ENCODE data around the gene USP43.
"Not testable (repeated sequence)": the region's sequence is repeated elsewhere in the genome, so short reads cannot be mapped to it uniquely, and the experiment has no call there.

USP43 gene, protein sequence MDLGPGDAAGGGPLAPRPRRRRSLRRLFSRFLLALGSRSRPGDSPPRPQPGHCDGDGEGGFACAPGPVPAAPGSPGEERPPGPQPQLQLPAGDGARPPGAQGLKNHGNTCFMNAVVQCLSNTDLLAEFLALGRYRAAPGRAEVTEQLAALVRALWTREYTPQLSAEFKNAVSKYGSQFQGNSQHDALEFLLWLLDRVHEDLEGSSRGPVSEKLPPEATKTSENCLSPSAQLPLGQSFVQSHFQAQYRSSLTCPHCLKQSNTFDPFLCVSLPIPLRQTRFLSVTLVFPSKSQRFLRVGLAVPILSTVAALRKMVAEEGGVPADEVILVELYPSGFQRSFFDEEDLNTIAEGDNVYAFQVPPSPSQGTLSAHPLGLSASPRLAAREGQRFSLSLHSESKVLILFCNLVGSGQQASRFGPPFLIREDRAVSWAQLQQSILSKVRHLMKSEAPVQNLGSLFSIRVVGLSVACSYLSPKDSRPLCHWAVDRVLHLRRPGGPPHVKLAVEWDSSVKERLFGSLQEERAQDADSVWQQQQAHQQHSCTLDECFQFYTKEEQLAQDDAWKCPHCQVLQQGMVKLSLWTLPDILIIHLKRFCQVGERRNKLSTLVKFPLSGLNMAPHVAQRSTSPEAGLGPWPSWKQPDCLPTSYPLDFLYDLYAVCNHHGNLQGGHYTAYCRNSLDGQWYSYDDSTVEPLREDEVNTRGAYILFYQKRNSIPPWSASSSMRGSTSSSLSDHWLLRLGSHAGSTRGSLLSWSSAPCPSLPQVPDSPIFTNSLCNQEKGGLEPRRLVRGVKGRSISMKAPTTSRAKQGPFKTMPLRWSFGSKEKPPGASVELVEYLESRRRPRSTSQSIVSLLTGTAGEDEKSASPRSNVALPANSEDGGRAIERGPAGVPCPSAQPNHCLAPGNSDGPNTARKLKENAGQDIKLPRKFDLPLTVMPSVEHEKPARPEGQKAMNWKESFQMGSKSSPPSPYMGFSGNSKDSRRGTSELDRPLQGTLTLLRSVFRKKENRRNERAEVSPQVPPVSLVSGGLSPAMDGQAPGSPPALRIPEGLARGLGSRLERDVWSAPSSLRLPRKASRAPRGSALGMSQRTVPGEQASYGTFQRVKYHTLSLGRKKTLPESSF

DNA sequence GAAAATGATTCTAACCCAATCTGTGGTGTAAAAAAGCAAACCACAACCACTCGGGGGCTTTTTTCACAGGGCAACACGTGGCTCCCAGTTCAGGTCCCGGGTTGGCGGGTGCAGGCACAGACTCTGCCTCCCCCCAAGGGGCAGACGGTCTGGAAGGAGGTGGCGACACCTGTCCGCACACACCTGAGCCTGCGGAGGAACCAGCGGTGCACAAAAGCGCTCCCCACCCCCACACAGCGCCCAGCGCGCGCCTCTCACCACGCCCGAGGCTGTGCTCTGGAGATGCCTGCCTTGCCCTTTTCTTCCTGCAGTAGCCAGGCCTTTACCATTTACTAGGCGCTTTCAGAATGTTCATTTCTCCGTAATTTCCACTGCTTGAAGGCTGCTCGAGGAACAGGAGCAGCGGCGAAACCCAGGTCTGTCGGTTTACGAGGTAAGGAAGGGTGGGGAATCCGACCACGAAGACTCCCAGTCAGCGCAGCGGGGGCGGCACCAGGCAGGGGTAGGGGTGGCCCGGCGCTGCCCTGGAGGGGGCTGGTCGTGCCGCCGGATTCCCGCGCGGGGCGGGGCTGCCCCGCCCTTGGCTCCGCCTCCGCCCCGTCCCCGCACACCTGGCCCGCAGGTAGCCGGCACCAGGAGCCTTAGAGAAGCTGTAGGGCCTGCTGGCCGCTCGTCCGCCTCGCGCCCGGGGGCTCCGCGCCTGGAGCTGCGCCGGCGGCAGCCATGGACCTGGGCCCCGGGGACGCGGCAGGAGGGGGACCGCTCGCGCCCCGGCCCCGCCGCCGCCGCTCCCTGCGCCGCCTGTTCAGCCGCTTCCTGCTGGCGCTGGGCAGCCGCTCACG lies at the start of gene USP43:
TSS of gene USP43 (plus strand) at position 608 of the 842 bp plus-strand sequence. CDS start at position 724, 116 bp downstream.
- TF ChIP-seq, protein P1, sequence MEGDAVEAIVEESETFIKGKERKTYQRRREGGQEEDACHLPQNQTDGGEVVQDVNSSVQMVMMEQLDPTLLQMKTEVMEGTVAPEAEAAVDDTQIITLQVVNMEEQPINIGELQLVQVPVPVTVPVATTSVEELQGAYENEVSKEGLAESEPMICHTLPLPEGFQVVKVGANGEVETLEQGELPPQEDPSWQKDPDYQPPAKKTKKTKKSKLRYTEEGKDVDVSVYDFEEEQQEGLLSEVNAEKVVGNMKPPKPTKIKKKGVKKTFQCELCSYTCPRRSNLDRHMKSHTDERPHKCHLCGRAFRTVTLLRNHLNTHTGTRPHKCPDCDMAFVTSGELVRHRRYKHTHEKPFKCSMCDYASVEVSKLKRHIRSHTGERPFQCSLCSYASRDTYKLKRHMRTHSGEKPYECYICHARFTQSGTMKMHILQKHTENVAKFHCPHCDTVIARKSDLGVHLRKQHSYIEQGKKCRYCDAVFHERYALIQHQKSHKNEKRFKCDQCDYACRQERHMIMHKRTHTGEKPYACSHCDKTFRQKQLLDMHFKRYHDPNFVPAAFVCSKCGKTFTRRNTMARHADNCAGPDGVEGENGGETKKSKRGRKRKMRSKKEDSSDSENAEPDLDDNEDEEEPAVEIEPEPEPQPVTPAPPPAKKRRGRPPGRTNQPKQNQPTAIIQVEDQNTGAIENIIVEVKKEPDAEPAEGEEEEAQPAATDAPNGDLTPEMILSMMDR (IDR thresholded peaks at IDR 0.05; ENCODE audit: control extremely low read depth, extremely low read depth, low read depth, missing control alignments), result no peak
- ChIA-PET CTCF (no interaction called here), POLR2A (no interaction called here)
- peak; percentile 38 for DNase-seq (ENCODE audit: extremely low spot score)

DNA sequence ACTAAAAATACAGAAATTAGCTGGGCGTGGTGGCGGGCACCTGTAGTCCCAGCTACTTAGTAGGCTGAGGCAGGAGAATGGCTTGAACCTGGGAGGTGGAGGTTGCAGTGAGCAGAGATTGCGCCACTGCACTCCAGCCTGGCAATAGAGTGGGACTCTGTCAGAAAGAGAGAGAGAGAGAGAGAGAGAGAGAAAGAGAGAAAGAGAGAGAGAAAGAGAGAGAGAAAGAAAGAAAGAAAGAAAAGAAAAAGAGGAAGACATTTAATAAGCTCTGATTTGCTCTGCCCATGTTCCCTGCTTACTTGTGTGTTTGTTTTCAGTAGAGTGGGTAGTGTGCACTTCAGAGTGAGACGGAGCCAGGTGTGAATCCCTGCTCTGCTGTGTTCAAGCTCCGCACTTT lies 47.7 kb upstream of the USP43 start:
- CTCF ChIA-PET, result interaction anchor here (3.6 kb wide), 1 partner anchor 20 kb away, joined by 14 read pairs; the partner anchor contains the start of gene CFAP52
- DNase-seq (ENCODE audit: extremely low spot score); POLR2A ChIA-PET: not testable (repeated sequence)

DNA sequence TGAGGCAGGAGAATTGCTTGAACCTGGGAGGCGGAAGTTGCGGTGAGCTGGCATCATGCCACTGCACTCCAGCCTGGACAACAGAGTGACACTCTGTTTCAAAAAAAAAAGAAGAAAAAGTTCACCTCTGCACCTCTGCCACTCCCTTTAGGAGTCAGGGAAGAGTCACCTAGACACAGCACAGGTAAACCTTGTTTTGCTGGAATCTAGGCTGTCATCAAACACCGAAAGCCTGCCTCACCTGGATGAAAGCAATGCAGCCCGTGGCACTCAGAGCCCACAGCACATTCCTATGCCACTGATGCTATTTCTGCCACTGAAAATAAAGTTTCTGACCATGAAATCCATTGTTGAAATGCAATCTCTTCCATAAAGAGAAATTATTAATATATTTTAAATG lies 46.7 kb upstream of the USP43 start:
- DNase-seq (ENCODE audit: extremely low spot score), result no peak
- POLR2A ChIA-PET, result no interaction called here
- TF ChIP-seq, protein P1 (IDR thresholded peaks at IDR 0.05; ENCODE audit: control extremely low read depth, extremely low read depth, low read depth, missing control alignments), result no peak
- CTCF ChIA-PET, result no interaction called here

DNA sequence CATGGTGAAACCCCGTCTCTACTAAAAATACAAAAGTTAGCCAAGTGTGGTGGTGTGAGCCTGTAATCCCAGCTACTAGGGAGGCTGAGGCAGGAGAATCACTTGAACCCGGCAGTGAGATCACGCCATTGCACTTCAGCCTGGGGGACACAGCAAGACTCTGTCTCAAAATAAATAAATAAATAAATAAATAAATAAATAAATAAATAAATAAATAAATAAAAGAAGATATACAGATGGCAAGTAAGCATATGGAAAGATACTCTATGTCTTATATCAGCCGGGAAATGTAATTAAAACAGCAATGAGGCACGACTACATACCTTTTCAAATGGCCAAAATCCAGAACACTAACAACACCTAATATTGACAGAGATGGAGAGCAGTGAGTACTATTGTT lies 40.7 kb upstream of the USP43 start:
- POLR2A ChIA-PET; DNase-seq (ENCODE audit: extremely low spot score); CTCF ChIA-PET: not testable (repeated sequence)

DNA sequence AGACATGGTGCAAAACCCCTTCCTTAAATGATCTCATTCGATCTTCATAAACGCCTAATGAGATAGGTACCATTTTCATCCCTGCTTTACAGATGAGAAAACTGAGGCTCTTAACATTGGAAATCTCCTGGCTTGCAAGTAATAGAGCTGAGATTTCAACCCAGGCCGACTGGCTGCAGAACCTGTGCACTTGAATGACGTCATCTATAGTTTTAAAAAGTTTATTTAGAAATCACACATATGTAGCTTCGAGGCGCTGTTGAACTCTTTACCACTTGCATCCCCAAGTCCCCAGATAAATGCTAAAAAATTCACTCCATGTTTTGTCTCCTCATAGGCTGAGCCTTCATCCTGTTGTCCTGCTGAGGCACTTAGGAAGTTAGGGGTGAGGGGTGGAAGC lies 38.9 kb upstream of the USP43 start:
- TF ChIP-seq, protein P1 (IDR thresholded peaks at IDR 0.05; ENCODE audit: control extremely low read depth, extremely low read depth, low read depth, missing control alignments), result no peak
- ChIA-PET POLR2A (interaction anchor here (0.6 kb wide), 1 partner anchor 118 kb away, joined by 5 read pairs; no protein-coding TSS in a partner anchor), CTCF (no interaction called here)
- no peak for DNase-seq (ENCODE audit: extremely low spot score)

DNA sequence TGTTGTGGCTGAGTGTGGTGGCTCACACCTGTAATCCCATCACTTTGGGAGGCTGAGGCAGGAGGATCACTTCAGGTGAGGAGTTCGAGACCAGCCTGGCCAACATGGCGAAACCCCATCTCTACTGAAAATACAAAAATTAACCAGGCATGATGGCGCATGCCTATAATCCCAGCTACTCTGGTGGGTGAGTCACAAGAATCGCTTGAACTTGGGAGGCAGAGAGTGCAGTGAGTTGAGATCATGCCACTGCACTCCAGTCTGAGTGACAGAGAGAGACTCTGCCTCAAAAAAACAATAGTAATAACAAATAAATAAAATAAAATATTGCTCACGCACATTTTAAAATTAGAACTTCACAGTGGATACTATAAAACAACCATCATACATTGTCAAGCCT lies 38.3 kb upstream of the USP43 start:
- DNase-seq (ENCODE audit: extremely low spot score); CTCF ChIA-PET; POLR2A ChIA-PET: not testable (repeated sequence)

DNA sequence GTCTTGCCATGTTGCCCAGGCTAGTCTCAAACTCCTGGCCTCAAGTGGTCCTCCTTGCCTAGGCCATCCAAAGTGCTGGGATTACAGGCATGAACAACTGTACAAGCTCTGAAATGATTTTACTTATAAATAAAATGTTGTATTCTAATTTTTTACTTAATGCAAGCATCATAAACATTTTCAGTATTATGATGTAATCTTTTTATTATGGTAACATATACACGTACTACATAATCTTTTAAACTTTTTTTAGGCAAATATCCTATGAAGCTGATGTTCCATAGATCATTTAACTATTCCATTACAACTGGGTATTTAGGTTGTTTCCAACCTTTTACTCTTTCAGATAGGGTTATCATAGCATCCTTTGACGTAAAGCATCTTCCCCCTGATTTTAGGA lies 33.8 kb upstream of the USP43 start:
- CTCF ChIA-PET, result no interaction called here
- DNase-seq (ENCODE audit: extremely low spot score), result no peak
- POLR2A ChIA-PET, result no interaction called here
- TF ChIP-seq, protein P1 (IDR thresholded peaks at IDR 0.05; ENCODE audit: control extremely low read depth, extremely low read depth, low read depth, missing control alignments), result no peak
